Progenitor cell of endocrine pancreas (in vitro differentiated cells): Measurements from ENCODE around the gene CLCN5. TPM values are rescaled to one million over a fixed set of nuclear protein-coding genes. Genes with fewer than 3 reads are reported as not detected.

Experiments used
- DNase-seq: peaks from one replicate; pipeline ENCODE4 v3.0.0; 2021; ENCODE audit warnings: low spot score; ENCODE audit not compliant: unreplicated experiment
- H3K27ac Mint-ChIP-seq: 2 replicates; pipeline ENCODE4 v1.8.0; 2021; ENCODE audit warnings: mild to moderate bottlenecking, moderate library complexity, mixed read lengths
- H3K27me3 Mint-ChIP-seq: 2 replicates; pipeline ENCODE4 v1.8.0; 2021; ENCODE audit warnings: mixed read lengths
- H3K36me3 Mint-ChIP-seq: 2 replicates; pipeline ENCODE4 v1.8.0; 2022; ENCODE audit warnings: mixed read lengths; ENCODE audit not compliant: insufficient read depth
- H3K4me1 Mint-ChIP-seq: 2 replicates; pipeline ENCODE4 v1.8.0; 2021; ENCODE audit warnings: low read depth, mixed read lengths
- H3K4me3 Mint-ChIP-seq: 2 replicates; pipeline ENCODE4 v1.8.0; 2021; ENCODE audit warnings: low read depth, mild to moderate bottlenecking, moderate library complexity, mixed read lengths
- H3K9me3 Mint-ChIP-seq: 2 replicates; pipeline ENCODE4 v1.8.0; 2021; ENCODE audit warnings: low read depth, mixed read lengths
- CTCF ChIP-seq: fragments of 200-600 bp; sonication (generic); IDR thresholded peaks from one replicate; pipeline ENCODE4 v1.5.0; 2021; ENCODE audit warnings: antibody characterized with exemption, mild to moderate bottlenecking; ENCODE audit not compliant: unreplicated experiment
- long read RNA-seq: library from polyadenylated mRNA; unstranded; transcript quantifications from one replicate; pipeline ENCODE4 v2.0.0, GENCODE V29; 2020
- total RNA-seq: library from RNA; stranded (reverse); gene quantifications from 2 replicates; pipeline ENCODE4 v1.2.1, GENCODE V29; 2021

Gene CLCN5
- 14.0 and 17.2 TPM in 2 replicates for total RNA-seq
- long read RNA-seq, transcript CLCN5-203 (15 exons, 3,046 nt): minor isoform, 5 of 53 reads
- long read RNA-seq, transcript CLCN5-204 (12 exons, 2,660 nt): major isoform, 19 of 53 reads
- long read RNA-seq, partial matches to known transcripts: 13 of 53 reads
- long read RNA-seq, other reads (novel, unspliced or antisense): 16 of 53 reads

GRCh38 chrX:49922291-49923241, at the start of gene CLCN5:
Gene CLCN5, plus strand, starts transcription at chrX:49922596. Its CDS starts 2,703 bp downstream, at chrX:49925299.
- peak; percentile 88 for DNase-seq
- peaks cover 10% of the 10 kb centered on the region for H3K4me1 Mint-ChIP-seq
- peak within 1 kb of the TSS; percentile 93 for H3K27ac Mint-ChIP-seq
- no peaks in the 10 kb centered on the region for H3K27me3 Mint-ChIP-seq
- TF ChIP-seq CTCF: no peak
- H3K36me3 Mint-ChIP-seq: no peaks in the 10 kb centered on the region
- peak within 1 kb of the TSS; percentile 79 for H3K4me3 Mint-ChIP-seq
- H3K9me3 Mint-ChIP-seq: peaks cover 12% of the 10 kb centered on the region

- no peak for DNase-seq
- Mint-ChIP-seq H3K27me3 (no peaks in the 10 kb centered on the region), H3K36me3 (peaks cover 5% of the 10 kb centered on the region), H3K4me1 (peaks cover 16% of the 10 kb centered on the region), H3K4me3 (peak overlapping the region; percentile 48), H3K27ac (no peak overlapping the region), H3K9me3 (peaks cover 7% of the 10 kb centered on the region)
- peak; percentile 57 for TF ChIP-seq CTCF
Observed at GRCh38 chrX:49876750-49877149, 45.6 kb upstream of the CLCN5 start.

DNA sequence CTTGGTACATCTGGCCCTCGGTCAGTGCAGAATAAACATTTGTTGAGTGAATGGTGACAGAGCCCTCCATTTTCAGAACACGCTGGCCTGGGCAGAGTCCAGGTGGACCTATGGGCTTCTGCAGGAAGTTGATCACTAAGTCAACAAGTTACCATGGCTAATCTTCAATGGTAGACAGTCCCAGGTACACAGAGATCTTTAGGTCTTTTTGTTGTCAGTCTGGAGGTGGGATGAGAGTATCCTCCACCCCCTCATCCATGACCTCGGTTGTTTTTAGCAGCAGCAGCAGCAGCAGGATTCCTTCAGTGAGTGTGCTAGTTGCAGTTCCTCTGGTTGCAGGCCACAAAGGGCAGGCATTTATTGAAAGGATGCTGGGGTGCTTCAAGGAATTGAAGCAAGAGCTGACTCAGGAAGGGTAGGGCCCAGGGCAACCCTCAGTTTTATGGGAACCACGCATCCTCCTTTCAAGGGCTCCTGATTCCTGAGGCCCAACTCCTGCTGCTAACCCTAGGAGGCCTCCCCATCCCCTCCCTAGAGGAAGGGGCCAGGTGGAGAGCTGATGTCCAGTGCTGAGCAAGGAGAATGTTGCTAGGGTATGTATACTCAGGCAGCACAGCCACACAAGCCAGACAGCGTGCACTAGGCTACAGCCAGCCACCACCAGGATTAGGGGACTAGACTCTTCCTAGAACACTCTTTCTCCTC, 44.8 kb upstream of the CLCN5 start:
- peaks cover 6% of the 10 kb centered on the region for H3K36me3 Mint-ChIP-seq
- TF ChIP-seq CTCF: no peak
- H3K27me3 Mint-ChIP-seq: no peaks in the 10 kb centered on the region
- H3K4me1 Mint-ChIP-seq: peaks cover 20% of the 10 kb centered on the region
- peak overlapping the region; percentile 29 for H3K4me3 Mint-ChIP-seq
- H3K27ac Mint-ChIP-seq: no peak overlapping the region
- peaks cover 7% of the 10 kb centered on the region for H3K9me3 Mint-ChIP-seq
- DNase-seq: no peak

GRCh38 chrX:49878128-49878833, 44.1 kb upstream of the CLCN5 start:
- TF ChIP-seq CTCF: no peak
- Mint-ChIP-seq H3K27ac (peak overlapping the region; percentile 87), H3K4me1 (peaks cover 20% of the 10 kb centered on the region), H3K4me3 (peak overlapping the region; percentile 81), H3K36me3 (peaks cover 6% of the 10 kb centered on the region), H3K9me3 (peaks cover 7% of the 10 kb centered on the region), H3K27me3 (no peaks in the 10 kb centered on the region)
- DNase-seq: no peak
